Esophagus mucosa (tissue), 1 donor: ENCODE data around the gene AAR2. TPM values are rescaled to one million over a fixed set of nuclear protein-coding genes. Genes with fewer than 3 reads are reported as not detected.

ENCODE experiments used
- ATAC-seq: fragments of 200-7000 bp; cut with Tn5 transposase; one replicate; pipeline ENCODE4 v1.9.1; 2020
- total RNA-seq: library from RNA; stranded (reverse); gene quantifications from one replicate; pipeline ENCODE4 v1.2.4, GENCODE V29; 2023
- donor health status: DM: yes; HTN: yes; CAD: no.

AAR2 gene
- total RNA-seq, result 13.3 TPM

- peak; percentile 93 for ATAC-seq
These were observed at the start of gene AAR2 for GRCh38 chr20:36235892-36236785. TSS of gene AAR2 (plus strand) at chr20:36236478. CDS start at chr20:36239869, 3,391 bp downstream.

- no peak for ATAC-seq
These were observed 42.1 kb upstream of the AAR2 start for GRCh38 chr20:36193977-36194712.

- ATAC-seq, result no peak
These were observed 39.6 kb upstream of the AAR2 start for GRCh38 chr20:36196676-36197075.

GRCh38 chr20:36197271-36197670, 39.0 kb upstream of the AAR2 start:
- peak; percentile 79 for ATAC-seq

DNA sequence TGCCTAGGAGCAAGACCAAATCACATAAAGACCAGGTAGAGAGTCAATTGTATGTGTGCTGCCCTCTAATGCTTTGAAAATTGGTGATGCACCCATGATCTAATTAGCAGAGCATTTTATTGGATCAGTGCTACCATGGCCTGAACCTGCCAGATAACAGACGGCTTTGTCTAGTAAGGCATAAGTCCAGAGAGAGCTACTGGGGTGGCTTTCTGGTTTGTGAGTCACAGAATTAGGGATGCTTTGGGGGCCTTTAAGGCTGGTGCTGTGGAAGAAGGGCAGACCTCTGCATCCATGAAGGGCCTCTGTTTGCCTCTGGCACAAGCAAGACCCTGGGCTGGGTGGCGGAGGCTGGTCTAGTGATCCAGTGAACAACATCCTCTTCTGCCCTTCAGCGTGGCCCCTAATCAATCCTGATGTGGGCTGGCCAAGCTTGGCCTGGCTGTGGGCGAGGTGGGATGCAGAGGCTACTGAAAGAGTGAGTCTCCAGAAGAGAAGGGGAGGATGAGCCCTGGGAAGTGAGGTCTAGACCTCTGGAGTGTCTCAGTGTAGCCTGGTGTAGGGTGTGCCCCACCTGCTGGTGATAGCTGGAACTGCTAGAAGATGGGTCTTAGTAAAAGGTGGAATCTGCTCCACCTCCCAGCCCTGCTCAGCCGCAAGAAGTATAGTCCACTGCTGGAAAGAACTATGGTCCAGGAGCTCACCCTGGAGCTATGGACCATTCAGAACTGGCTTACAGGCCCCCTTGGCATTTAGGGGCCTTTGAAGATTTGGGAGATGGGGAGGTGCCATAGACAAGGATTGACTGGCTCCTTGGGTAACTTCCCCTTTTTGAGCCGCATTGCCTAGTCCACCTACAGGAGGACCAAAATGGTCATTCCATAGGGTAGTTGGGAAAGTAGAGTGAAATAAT, 36.7 kb upstream of the AAR2 start:
- peak; percentile 69 for ATAC-seq

DNA sequence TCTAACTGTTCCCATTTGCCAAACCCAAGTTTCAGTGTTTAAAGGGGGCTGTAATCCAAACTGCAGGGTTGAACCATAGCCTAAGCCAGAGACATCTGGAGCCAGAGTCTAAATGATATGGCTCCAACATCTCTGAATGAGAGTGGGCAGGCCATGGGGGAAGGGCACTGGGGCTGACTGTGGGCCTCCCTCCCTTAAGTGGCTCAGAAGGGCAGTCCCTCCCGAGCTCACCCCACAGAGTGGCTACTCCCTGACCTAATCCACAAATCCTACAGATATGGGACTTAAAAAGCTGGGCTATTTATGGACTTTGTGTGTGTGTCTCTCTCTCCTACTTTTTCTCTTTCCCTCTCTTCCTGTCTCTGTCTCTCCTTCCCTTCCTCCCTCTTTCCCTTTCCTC, 35.8 kb upstream of the AAR2 start:
- no peak for ATAC-seq

GRCh38 chr20:36201198-36201597, 35.1 kb upstream of the AAR2 start:
- no peak for ATAC-seq

DNA sequence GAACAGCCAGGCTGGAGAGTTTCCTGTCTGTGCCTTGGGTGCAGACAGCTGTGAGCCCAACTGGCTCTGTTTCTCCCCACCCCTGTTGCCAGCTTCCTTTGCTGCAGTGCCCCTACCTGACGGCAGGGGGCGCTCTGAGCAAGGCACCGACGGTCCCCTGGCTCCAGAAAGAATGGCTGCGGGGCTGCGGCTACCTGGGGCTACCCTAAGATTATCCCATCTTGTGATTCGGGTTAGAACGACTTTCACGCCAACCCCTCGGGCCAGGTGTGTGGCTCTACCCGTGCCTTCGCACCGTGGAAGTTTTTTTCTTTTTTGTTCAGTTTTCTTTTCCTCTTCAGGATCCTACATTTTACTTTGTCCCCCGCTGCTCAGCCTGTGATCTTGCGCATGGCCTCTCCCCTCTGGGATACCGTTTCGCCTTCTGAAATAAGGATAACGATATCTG, 33.4 kb upstream of the AAR2 start:
- ATAC-seq, result peak; percentile 69

DNA sequence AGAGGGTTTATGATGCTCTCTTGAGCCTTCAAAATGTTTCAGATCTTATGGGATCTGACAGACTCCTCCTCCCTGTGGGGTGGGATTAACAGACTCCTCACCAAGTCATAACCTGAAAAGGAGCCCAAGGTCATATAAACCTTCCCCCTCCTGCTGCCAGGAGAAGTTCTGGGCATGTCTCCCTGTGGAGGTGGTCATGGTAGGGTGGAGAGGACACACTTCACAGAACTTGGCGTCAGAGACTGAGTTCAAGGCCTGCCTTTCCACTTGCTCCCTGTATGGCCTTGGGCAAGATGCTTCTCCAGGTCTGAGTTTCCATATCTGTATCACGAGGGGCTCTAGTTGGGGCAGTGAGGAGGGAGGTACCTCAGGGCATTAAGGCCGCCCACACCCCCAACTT, 32.4 kb upstream of the AAR2 start:
- no peak for ATAC-seq

DNA sequence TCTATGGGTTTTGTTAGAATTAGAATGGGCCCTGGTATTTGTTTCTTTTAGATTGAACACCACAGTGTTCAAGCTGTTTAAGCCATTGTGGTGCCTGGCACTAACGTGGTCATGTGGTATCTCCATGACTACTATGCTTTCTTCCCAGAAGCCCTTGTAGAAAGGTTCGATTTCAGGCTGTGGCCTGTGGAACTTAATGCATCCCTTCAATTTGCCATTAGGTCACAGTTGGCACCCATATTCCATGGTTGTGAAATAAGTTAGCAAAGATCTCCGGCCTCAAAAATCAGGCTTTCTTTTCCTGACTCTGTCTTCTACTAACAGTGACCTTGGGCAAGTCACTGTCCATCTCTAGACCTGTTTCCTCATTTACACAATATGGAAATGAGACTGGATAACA, 31.3 kb upstream of the AAR2 start:
- ATAC-seq, result no peak

DNA sequence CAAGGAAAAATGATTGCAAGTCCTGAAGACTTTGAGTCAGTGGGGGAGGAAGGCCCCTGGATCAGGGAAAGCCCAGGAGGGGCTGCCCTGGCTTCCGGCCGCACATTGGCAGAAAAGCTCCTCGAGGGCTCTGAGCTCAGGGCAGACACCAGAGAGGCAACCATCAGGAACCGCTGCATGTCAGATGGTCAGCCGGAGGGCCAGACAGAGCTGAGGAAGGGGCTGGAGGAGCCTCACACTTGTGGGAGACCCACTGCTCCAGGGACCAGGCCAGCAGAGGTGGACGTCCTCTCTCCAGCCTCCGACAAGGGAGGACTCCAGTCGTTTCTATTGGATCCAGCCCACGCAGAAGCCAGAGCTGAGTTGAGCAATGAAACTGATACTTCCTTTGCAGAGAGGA, 30.2 kb upstream of the AAR2 start:
- ATAC-seq, result no peak

DNA sequence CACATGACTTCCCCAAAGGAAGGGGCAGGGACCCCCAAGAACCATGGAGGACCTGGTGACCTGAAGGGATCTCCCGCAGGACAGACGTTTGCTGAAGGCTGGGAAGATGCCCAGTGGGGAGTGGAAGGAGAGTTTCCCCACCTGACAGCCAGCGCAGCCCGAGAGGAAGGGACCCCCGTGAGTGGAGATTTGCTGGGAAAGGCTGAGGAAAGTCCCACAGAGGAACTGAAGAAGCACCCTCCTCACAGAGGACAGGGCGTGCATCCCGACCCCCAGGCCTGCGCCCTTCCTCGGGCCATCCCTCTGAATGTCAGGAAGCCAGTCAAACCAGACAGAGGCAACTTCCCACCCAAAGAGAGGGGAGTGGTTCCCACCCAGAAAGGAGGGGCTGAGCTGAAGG, 29.6 kb upstream of the AAR2 start:
- no peak for ATAC-seq

DNA sequence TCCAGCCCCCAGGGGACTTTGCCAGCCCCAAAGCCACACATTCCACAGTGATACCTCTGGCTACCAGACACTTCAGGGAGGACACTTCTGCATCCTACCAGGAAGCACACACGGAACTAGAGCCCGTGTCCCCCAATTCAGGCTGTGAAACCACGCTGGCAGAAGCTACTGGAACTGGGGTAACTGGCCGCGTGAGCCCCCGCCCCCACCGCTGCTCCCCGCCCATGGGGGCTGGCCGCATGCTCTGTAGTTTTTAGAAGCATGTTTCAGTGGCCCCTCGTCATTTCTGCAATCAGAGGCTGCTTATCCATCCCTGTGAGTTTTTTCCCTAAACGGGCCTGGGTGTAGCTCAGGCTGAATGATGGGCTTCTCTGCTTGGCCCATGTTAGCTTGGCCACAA, 28.7 kb upstream of the AAR2 start:
- ATAC-seq, result no peak

GRCh38 chr20:36208257-36208656, 28.0 kb upstream of the AAR2 start:
- ATAC-seq, result no peak

DNA sequence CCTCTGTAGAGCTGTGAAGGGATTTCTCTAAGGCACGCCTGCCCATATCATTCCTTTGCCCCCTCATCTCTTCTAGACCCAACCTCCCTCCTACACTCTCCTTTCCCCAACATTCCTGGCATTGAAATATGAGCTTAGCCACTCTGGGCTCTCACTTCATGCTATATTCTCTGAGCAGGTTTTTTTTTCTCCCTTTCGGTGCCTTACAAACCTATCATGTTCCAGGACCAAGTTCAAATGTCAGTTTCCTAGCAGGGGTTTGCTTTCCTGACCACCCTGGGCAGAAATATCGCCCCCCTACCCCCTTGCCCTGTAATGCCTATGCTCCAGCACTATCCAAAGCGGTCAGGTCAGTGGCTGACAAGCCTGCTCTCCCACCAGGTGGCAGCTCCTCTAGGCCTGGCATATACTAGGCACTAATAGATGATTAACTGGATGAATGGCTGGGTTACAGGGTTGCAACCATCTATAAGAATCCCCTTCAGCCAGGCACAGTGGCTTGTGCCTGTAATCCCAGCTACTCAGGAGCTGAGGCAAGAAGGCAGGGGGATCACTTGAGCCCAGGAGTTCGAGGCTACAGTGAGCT, 25.7 kb upstream of the AAR2 start:
- no peak for ATAC-seq

- no peak for ATAC-seq
These were observed 22.9 kb upstream of the AAR2 start for GRCh38 chr20:36213362-36213761.

DNA sequence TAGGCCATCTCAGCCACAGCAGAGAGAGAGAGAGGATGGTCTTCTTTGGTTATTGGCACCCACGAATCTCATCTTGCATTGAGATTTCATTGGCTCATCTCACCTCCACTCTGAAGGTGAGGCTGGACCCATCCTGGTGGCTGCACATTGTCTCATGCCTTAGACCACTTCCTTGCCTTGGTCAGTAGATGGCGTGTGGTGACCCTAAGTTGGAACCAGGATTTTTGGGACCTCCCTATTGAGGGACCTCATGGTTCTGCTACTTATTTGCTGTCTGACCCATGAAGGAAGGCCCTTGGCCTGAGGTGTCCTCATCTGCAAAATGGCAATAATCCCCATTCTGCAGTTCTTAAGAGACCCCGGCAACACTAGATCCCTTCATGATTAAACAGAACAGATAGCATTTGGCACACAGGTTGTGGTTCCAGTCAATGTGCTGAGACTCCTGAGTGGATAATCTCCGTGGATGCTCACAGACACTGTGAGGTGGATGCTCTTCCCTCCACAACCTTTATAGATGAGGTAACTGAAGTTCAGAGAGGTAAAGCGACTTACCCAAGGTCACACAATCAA, 21.5 kb upstream of the AAR2 start:
- no peak for ATAC-seq

- no peak for ATAC-seq
These were observed 20.5 kb upstream of the AAR2 start for GRCh38 chr20:36215778-36216177.

DNA sequence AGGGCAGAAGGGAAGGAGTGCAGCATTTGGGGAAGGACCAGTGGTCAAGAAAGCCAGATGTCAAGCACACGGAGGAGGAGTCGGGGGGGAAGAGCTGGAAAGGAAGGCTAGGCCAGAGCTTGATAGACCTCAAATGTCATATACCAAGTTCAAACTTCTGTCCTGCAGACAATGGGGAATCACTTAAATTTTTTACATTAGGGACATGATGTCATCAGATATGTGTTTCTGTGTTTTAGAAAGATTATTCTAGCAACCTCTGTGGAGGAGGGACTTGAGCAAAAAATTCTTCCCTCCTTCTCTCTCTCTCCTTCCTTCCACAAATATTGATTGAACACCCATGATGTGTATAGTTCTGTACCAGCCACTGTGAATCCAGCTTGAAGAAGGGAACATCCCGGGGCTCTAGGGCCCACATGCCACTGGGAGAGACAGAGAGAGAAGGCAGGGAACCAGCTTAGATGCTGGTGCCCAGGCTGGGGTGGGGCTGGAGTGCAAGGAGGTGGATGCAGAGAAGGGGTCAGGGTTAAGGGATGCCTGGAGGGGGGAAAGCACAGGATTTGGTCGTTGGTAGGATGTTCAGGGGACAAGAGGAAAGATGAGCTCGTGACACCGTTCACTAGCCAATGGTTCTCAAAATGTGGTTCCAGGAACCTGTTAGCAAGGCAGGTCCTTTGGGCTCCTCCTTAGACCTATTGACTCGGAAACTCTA, 19.8 kb upstream of the AAR2 start:
- ATAC-seq, result no peak

GRCh38 chr20:36217226-36217625, 19.1 kb upstream of the AAR2 start:
- ATAC-seq, result peak; percentile 21

GRCh38 chr20:36218380-36219064, 17.8 kb upstream of the AAR2 start:
- ATAC-seq, result no peak
